Testis (tissue), 2 donors: ENCODE data around the gene DUS2.
"Not testable (repeated sequence)": the region's sequence is repeated elsewhere in the genome, so short reads cannot be mapped to it uniquely, and the experiment has no call there.

Experiments used
- CTCF ChIP-seq, 3 experiments: fragments of 450-650 bp in 2 of 3; fragments of 200-600 bp in 1 of 3; sonication (generic) in 1 of 3; IDR thresholded peaks; one replicate each; pipeline ENCODE4 v1.5.1; 2016 to 2019; ENCODE audit warnings: antibody characterized with exemption in 3 of 3, mild to moderate bottlenecking in 2 of 3, moderate library complexity in 1 of 3
- POLR2A ChIP-seq: fragments of 450-650 bp; IDR thresholded peaks from one replicate; pipeline ENCODE4 v1.6.1; 2017; ENCODE audit warnings: antibody characterized with exemption, mild to moderate bottlenecking, moderate library complexity

GRCh38 chr16:68110611-68111010 is 87.5 kb downstream of the DUS2 start:
- TF ChIP-seq POLR2A; CTCF (IDR thresholded peaks at IDR 0.05): not testable (repeated sequence)
